HepG2 (cell line): Measurements from ENCODE around the gene RAD52. TPM values are rescaled to one million over a fixed set of nuclear protein-coding genes. Genes with fewer than 3 reads are reported as not detected.

Source experiments
- ATAC-seq: fragments of 200-7000 bp; cut with Tn5 transposase; 3 replicates; pipeline ENCODE4 v1.9.1; 2020; ENCODE audit warnings: mild to moderate bottlenecking, moderate library complexity
- BruUV-seq: library from RNA; stranded (reverse); fragments of 400-500 nt; replicated peaks from 2 replicates; lab custom pipeline; 2021; lab: Mats Ljungman, UMichigan
- CTCF ChIA-PET: fragments of 300-600 bp; formaldehyde crosslinking; extraction: SDS; loops from one replicate; lab custom pipeline; 2021; ENCODE audit warnings: low total read pairs, inconsistent platforms, low intra/inter-chr PET ratio; lab: Yijun Ruan, JAX
- POLR2A ChIA-PET: fragments of 350-600 bp; sonication (Branson Sonifier 250); formaldehyde crosslinking; loops from one replicate; lab custom pipeline; 2020; ENCODE audit warnings: antibody characterized with exemption, inconsistent platforms; lab: Yijun Ruan, JAX
- DNase-seq: peaks from one replicate; pipeline ENCODE4 v3.0.0-alpha.2; 2015; ENCODE audit warnings: low spot score
- FAIRE-seq: peaks from 3 replicates; lab custom pipeline; 2011; peaks lifted over from hg19 to GRCh38; lab: Jason Lieb, UNC
- H2AFZ ChIP-seq: one replicate; pipeline ENCODE4 v1.6.1; 2011; ENCODE audit warnings: low read length, inconsistent platforms
- H3K27ac ChIP-seq: fragments of 300-600 bp; 3 replicates; pipeline ENCODE4 v1.8.0; 2011; ENCODE audit warnings: mixed run types, mild to moderate bottlenecking, mixed read lengths, low read length, inconsistent platforms; ENCODE audit not compliant: insufficient read depth; ENCODE audit errors: extremely low read length
- H3K27me3 ChIP-seq, 2 experiments: fragments of 200-600 bp in 1 of 2; 2 replicates in 1 of 2; 3 replicates in 1 of 2; pipeline versions ENCODE4 v1.6.0 to v1.8.0; 2011; ENCODE audit warnings: low read length in 2 of 2, mild to moderate bottlenecking in 2 of 2, moderate library complexity in 2 of 2, inconsistent platforms in 1 of 2; ENCODE audit not compliant: insufficient read depth in 2 of 2, control insufficient read depth in 1 of 2
- H3K36me3 ChIP-seq, 2 experiments: fragments of 200-600 bp in 1 of 2; replicated peaks in 1 of 2; 2 replicates in 1 of 2; 3 replicates in 1 of 2; pipeline versions ENCODE4 v1.5.1 to v1.8.0; 2011; ENCODE audit warnings: low read length in 2 of 2, inconsistent platforms in 1 of 2; ENCODE audit not compliant: insufficient read depth in 2 of 2, control insufficient read depth in 1 of 2
- H3K4me1 ChIP-seq: 2 replicates; pipeline ENCODE4 v1.5.1; 2012; ENCODE audit warnings: low read length, inconsistent platforms; ENCODE audit not compliant: insufficient read depth
- H3K4me2 ChIP-seq: 2 replicates; pipeline ENCODE4 v1.6.0; 2011; ENCODE audit warnings: low read depth, low read length, inconsistent platforms
- H3K4me3 ChIP-seq, 3 experiments: fragments of 200-600 bp in 1 of 3; sonication (generic), shearing (Covaris generic) in 1 of 3; replicated peaks in 1 of 3; 2 replicates each; pipeline ENCODE4 v1.5.1; 2011 to 2016; ENCODE audit warnings: low read length in 3 of 3, inconsistent platforms in 2 of 3, low read depth in 2 of 3, mild to moderate bottlenecking in 2 of 3, control low read depth in 1 of 3, mixed read lengths in 1 of 3; ENCODE audit not compliant: insufficient read depth in 1 of 3
- H3K79me2 ChIP-seq: one replicate; pipeline ENCODE4 v1.6.1; 2011; ENCODE audit warnings: low read length, inconsistent platforms; ENCODE audit not compliant: insufficient read depth
- H3K9ac ChIP-seq: 2 replicates; pipeline ENCODE4 v1.6.0; 2011; ENCODE audit warnings: mild to moderate bottlenecking, low read depth, low read length, inconsistent platforms; ENCODE audit not compliant: insufficient read depth
- H3K9me3 ChIP-seq: 2 replicates; pipeline ENCODE4 v1.5.1; 2012; ENCODE audit warnings: mild to moderate bottlenecking, low read length
- H4K20me1 ChIP-seq: 2 replicates; pipeline ENCODE4 v1.6.0; 2011; ENCODE audit warnings: inconsistent platforms, mild to moderate bottlenecking, low read length, moderate library complexity; ENCODE audit not compliant: insufficient read depth
- CREM ChIP-seq, 2 experiments: sonication (generic) in 1 of 2; formaldehyde crosslinking in 1 of 2; IDR thresholded peaks; 2 replicates each; pipeline versions ENCODE4 v1.4.0 to v1.6.1; 2016 to 2020; ENCODE audit warnings: antibody characterized with exemption in 1 of 2, mild to moderate bottlenecking in 1 of 2, missing genetic modification reagents in 1 of 2
- ELF4 ChIP-seq: sonication (generic); formaldehyde crosslinking; IDR thresholded peaks from 2 replicates; pipeline ENCODE4 v1.5.0; 2020; ENCODE audit warnings: missing genetic modification reagents, mild to moderate bottlenecking, moderate library complexity, borderline replicate concordance
- KDM6A ChIP-seq: IDR thresholded peaks from 2 replicates; pipeline ENCODE4 v1.6.1; 2016; ENCODE audit warnings: low read depth
- MAFG ChIP-seq: sonication (generic); formaldehyde crosslinking; IDR thresholded peaks from 2 replicates; pipeline ENCODE4 v1.5.1; 2020; ENCODE audit warnings: mild to moderate bottlenecking, missing genetic modification reagents
- NCOA2 ChIP-seq: sonication (generic); formaldehyde crosslinking; IDR thresholded peaks from 2 replicates; pipeline ENCODE4 v1.8.0; 2022; ENCODE audit warnings: inconsistent platforms
- NR2F6 ChIP-seq, 2 experiments: IDR thresholded peaks; 2 replicates each; pipeline ENCODE4 v1.6.1; 2016; ENCODE audit warnings: antibody characterized with exemption in 1 of 2, mild to moderate bottlenecking in 1 of 2
- SNRNP70 ChIP-seq: fragments of 200-400 bp; formaldehyde crosslinking; IDR thresholded peaks from 2 replicates; pipeline ENCODE4 v1.6.1; 2017; ENCODE audit warnings: mild to moderate bottlenecking, low read depth, low read length, moderate library complexity
- TARDBP ChIP-seq: sonication (generic); formaldehyde crosslinking; IDR thresholded peaks from 2 replicates; pipeline ENCODE4 v1.8.0; 2022; ENCODE audit warnings: mild to moderate bottlenecking, missing genetic modification reagents
- TMF1 ChIP-seq: sonication (generic); formaldehyde crosslinking; IDR thresholded peaks from 2 replicates; pipeline ENCODE4 v1.8.1; 2022; ENCODE audit warnings: low read depth, missing genetic modification reagents
- ZFP41 ChIP-seq: sonication (generic); formaldehyde crosslinking; IDR thresholded peaks from 2 replicates; pipeline ENCODE4 v1.4.0; 2020; ENCODE audit warnings: mild to moderate bottlenecking, missing genetic modification reagents, borderline replicate concordance
- ZNF343 ChIP-seq: sonication (generic); formaldehyde crosslinking; IDR thresholded peaks from 2 replicates; pipeline ENCODE4 v1.4.0; 2020; ENCODE audit warnings: mild to moderate bottlenecking, missing genetic modification reagents
- ZNF546 ChIP-seq: sonication (generic); formaldehyde crosslinking; conservative IDR thresholded peaks from 2 replicates; pipeline ENCODE4 v1.8.1; 2023; ENCODE audit warnings: mild to moderate bottlenecking, missing genetic modification reagents
- ZNF577 ChIP-seq: sonication (generic); formaldehyde crosslinking; IDR thresholded peaks from 2 replicates; pipeline ENCODE4 v1.4.0; 2020; ENCODE audit warnings: mild to moderate bottlenecking, low read depth, missing genetic modification reagents, borderline replicate concordance
- WGBS: methylation state at CpG from one replicate; pipeline ENCODE4 v1.1.6; 2017; ENCODE audit warnings: low lambda C conversion rate; 5-methylcytosine and 5-hydroxymethylcytosine counted together
- in situ Hi-C: cut with HindIII; loops from 2 replicates; pipeline ENCODE4 v1.10.0; 2017; ENCODE audit warnings: low pct_unique_long_range_greater_than_20kb; ENCODE audit not compliant: extremely low pct_ligation_motif_present
- intact Hi-C: fragments of 100-400 bp; cut with micrococcal nuclease; formaldehyde crosslinking; loops from one replicate; pipeline ENCODE4 v1.10.0; 2022; ENCODE audit not compliant: unreplicated experiment
- polyA plus RNA-seq, 8 experiments: library from polyadenylated mRNA; depleted of rRNA in 3 of 8; stranded (reverse) in 7 of 8; unstranded in 1 of 8; fragments of >200 nt; fragmentation: Illumina TruSeq in 4 of 8; extraction: Trizol in 4 of 8; gene quantifications; 2 replicates each; pipeline versions ENCODE4 v1.2.1 to v1.2.3, GENCODE V29; 2011 to 2016; ENCODE audit warnings: low read depth in 4 of 8, missing spikeins in 1 of 8, mixed read lengths in 1 of 8; ENCODE audit not compliant: insufficient read depth in 1 of 8
- total RNA-seq, 5 experiments: library from RNA; depleted of rRNA; stranded (reverse); fragments of >200 nt; fragmentation: Illumina TruSeq; extraction: Trizol; gene quantifications; 2 replicates each; pipeline ENCODE4 v1.2.3, GENCODE V29; 2016; ENCODE audit warnings: low read depth in 1 of 5
- TF ChIP-seq, protein P1 (sequence below): sonication (generic); formaldehyde crosslinking; conservative IDR thresholded peaks from 2 replicates; pipeline ENCODE4 v1.8.0; 2022; ENCODE audit warnings: missing genetic modification reagents
- TF ChIP-seq, protein P2 (sequence below): sonication (generic); formaldehyde crosslinking; IDR thresholded peaks from 2 replicates; pipeline ENCODE4 v1.8.0; 2022; ENCODE audit warnings: mild to moderate bottlenecking, missing genetic modification reagents, moderate library complexity
- TF ChIP-seq, protein P3 (sequence below): sonication (generic); formaldehyde crosslinking; IDR thresholded peaks from 2 replicates; pipeline ENCODE4 v1.4.0; 2020; ENCODE audit warnings: missing genetic modification reagents
- TF ChIP-seq, protein P4 (sequence below): conservative IDR thresholded peaks from 2 replicates; pipeline ENCODE4 v1.6.1; 2018; ENCODE audit warnings: missing genetic modification reagents
- TF ChIP-seq, protein P5 (sequence below): sonication (generic); formaldehyde crosslinking; IDR thresholded peaks from 2 replicates; pipeline ENCODE4 v1.8.1; 2023; ENCODE audit warnings: mild to moderate bottlenecking, missing genetic modification reagents

The RAD52 gene
- total and polyA plus RNA-seq, 2 of the 13 experiments (the other 11 are each of a cell fraction or from before 2014, with no cell fraction given): 14.3 to 19.9 TPM

DNA sequence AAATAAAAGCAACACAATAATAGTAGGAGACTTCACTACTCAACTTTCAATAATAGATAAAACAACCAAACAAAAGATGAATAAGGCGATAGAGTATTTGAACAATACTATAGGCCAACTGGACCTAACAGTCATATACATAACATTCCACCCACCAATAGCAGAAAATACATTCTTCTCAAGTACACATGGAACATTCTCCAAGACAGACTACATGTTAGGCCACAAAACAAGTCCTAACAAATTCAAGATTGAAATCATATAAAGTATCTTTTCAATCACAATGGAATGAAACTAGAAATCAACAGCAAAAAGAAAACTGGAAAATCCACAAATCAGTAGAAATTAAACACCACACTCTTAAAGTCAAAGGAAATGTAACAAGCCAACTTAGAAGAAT is 28.8 kb downstream of the RAD52 start:
- Histone ChIP-seq H3K36me3 (peaks cover 15 to 36% of the 10 kb centered on the region in 2 experiments; a peak in 4 of 5 replicates), H3K79me2 (no peaks in the 10 kb centered on the region), H3K27ac (no peak overlapping the region), H3K9ac (no peak overlapping the region), H3K4me1 (no peaks in the 10 kb centered on the region), H4K20me1 (no peaks in the 10 kb centered on the region), H3K4me2 (no peak overlapping the region), H3K9me3 (no peaks in the 10 kb centered on the region), H3K4me3 (no peak overlapping the region), H3K27me3 (no peaks in the 10 kb centered on the region), H2AFZ (no peak overlapping the region)
- TF ChIP-seq NCOA2 (no peak), CREM (IDR thresholded peaks at IDR 0.05) (no peak), CREM (CRISPR knock-in tag; IDR thresholded peaks at IDR 0.05) (no peak), ZFP41 (CRISPR knock-in tag) (no peak), KDM6A (CRISPR knock-in tag) (no peak), ZNF577 (no peak), MAFG (CRISPR knock-in tag) (no peak), ELF4 (CRISPR knock-in tag) (no peak), TARDBP (no peak), ZNF343 (CRISPR knock-in tag) (no peak), NR2F6 (IDR thresholded peaks at IDR 0.05) (no peak), NR2F6 (CRISPR knock-in tag; IDR thresholded peaks at IDR 0.05) (no peak), SNRNP70 (no peak), ZNF546 (CRISPR knock-in tag) (no peak), TMF1 (no peak)
- TF ChIP-seq, protein P1, sequence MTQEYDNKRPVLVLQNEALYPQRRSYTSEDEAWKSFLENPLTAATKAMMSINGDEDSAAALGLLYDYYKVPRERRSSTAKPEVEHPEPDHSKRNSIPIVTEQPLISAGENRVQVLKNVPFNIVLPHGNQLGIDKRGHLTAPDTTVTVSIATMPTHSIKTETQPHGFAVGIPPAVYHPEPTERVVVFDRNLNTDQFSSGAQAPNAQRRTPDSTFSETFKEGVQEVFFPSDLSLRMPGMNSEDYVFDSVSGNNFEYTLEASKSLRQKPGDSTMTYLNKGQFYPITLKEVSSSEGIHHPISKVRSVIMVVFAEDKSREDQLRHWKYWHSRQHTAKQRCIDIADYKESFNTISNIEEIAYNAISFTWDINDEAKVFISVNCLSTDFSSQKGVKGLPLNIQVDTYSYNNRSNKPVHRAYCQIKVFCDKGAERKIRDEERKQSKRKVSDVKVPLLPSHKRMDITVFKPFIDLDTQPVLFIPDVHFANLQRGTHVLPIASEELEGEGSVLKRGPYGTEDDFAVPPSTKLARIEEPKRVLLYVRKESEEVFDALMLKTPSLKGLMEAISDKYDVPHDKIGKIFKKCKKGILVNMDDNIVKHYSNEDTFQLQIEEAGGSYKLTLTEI (CRISPR knock-in tag): no peak
- TF ChIP-seq, protein P2, sequence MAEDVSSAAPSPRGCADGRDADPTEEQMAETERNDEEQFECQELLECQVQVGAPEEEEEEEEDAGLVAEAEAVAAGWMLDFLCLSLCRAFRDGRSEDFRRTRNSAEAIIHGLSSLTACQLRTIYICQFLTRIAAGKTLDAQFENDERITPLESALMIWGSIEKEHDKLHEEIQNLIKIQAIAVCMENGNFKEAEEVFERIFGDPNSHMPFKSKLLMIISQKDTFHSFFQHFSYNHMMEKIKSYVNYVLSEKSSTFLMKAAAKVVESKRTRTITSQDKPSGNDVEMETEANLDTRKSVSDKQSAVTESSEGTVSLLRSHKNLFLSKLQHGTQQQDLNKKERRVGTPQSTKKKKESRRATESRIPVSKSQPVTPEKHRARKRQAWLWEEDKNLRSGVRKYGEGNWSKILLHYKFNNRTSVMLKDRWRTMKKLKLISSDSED (CRISPR knock-in tag): no peak
- TF ChIP-seq, protein P3, sequence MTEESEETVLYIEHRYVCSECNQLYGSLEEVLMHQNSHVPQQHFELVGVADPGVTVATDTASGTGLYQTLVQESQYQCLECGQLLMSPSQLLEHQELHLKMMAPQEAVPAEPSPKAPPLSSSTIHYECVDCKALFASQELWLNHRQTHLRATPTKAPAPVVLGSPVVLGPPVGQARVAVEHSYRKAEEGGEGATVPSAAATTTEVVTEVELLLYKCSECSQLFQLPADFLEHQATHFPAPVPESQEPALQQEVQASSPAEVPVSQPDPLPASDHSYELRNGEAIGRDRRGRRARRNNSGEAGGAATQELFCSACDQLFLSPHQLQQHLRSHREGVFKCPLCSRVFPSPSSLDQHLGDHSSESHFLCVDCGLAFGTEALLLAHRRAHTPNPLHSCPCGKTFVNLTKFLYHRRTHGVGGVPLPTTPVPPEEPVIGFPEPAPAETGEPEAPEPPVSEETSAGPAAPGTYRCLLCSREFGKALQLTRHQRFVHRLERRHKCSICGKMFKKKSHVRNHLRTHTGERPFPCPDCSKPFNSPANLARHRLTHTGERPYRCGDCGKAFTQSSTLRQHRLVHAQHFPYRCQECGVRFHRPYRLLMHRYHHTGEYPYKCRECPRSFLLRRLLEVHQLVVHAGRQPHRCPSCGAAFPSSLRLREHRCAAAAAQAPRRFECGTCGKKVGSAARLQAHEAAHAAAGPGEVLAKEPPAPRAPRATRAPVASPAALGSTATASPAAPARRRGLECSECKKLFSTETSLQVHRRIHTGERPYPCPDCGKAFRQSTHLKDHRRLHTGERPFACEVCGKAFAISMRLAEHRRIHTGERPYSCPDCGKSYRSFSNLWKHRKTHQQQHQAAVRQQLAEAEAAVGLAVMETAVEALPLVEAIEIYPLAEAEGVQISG (CRISPR knock-in tag): no peak
- TF ChIP-seq, protein P4, sequence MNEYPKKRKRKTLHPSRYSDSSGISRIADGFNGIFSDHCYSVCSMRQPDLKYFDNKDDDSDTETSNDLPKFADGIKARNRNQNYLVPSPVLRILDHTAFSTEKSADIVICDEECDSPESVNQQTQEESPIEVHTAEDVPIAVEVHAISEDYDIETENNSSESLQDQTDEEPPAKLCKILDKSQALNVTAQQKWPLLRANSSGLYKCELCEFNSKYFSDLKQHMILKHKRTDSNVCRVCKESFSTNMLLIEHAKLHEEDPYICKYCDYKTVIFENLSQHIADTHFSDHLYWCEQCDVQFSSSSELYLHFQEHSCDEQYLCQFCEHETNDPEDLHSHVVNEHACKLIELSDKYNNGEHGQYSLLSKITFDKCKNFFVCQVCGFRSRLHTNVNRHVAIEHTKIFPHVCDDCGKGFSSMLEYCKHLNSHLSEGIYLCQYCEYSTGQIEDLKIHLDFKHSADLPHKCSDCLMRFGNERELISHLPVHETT (CRISPR knock-in tag): no peak
- TF ChIP-seq, protein P5, sequence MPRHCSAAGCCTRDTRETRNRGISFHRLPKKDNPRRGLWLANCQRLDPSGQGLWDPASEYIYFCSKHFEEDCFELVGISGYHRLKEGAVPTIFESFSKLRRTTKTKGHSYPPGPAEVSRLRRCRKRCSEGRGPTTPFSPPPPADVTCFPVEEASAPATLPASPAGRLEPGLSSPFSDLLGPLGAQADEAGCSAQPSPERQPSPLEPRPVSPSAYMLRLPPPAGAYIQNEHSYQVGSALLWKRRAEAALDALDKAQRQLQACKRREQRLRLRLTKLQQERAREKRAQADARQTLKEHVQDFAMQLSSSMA (CRISPR knock-in tag): no peak
- ATAC-seq (no peak), DNase-seq (no peak), FAIRE-seq (no peak)
- intact Hi-C loops: no loop called here
- in situ Hi-C loops: no loop called here
- 100% methylated on average over 1 of the region's 1 CpG for WGBS
- ChIA-PET POLR2A (no interaction called here), CTCF (no interaction called here)
- BruUV-seq: no TSS peak
